Measurements from ENCODE around the gene DAP.
"Not testable (repeated sequence)": the region's sequence is repeated elsewhere in the genome, so short reads cannot be mapped to it uniquely, and the experiment has no call there.

The DAP gene

DNA sequence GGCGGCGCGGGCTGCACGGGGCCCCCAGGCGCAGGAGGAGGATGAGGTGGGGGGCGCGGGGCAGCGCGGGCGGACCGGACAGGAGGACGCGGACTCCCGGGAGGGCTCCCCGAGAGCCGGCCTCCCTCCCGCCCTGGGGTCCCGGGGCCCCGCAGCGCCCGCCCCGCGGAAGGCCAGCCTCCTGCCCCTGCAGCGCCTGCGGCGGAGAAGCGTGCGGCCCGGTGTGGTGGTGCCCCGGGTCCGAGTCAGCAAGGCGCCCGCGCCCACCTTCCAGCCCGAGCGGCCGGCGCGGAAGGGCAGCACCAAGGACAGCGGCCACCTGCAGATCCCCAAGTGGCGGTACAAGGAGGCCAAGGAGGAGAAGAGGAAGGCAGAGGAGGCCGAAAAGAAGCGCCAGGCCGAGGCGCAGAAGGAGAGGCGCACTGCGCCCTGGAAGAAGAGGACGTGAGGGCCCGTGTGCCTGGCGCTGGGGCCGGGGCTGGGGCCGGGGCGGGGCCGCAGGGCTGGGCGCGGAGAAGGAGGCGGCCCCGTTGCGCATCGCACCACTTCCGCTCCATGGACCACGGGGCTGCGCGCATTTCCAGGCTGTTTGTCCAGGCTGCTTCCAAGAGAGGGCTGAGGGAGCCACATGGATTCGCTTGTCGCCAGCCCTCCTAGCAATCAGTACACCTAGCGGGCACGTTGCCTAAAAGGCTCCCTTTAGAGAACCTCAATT, 111.2 kb downstream of the DAP start:
- DNase-seq = no peak

DNA sequence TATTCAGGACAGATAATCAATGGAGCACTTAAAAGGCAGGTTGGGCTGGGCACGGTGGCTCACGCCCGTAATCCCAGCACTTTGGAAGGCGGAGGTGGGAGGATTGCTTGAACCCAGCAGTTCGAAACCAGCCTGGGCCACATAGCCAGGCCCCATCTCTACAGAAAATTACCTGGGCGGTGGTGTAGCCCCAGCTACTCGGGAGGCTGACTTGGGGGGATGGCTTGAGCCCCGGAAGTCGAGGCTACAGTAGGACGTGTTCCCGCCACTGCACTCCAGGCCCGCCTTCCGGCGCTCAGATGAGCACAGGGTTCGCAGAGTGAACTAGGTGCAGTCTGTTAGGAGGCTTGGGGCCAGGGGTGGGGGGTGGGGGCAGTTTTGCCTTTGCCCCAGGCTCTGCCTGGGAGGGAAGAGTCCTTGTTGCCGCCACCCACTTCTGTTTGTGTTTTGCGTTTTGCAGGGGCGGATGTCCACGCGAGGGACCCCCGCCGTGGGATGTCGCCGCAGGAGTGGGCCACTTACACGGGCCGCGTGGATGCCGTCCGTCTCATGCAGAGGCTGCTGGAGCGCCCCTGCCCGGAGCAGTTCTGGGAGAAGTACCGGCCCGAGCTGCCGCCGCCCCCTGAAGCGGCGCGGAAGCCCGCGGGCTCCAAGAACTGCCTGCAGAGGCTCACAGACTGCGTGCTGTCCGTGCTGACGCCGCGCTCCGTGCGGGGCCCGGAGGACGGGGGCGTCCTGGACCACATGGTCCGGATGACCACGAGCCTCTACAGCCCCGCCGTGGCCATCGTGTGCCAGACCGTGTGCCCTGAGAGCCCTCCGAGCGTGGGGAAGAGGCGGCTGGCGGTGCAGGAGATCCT, 112.0 kb downstream of the DAP start:
- no peak for DNase-seq

DNA sequence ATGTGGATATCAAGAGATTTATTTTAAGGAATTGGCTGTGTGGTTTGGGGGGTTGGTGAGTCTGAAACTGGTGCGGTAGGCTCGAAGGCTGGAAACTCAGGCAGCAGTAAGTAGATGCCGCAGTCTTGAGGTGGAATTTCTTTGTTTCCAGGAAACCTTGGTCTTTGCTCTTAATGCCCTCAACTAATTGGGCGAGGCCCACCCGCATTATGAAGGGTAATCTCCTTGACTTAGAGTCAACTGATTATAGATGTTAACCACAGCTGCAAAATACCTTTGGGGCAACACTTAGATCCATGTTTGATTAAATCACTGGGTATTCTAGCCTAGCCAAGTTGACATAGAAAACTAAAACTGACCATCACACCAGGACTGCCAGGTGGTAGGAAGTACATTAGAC, 113.4 kb downstream of the DAP start:
- no peak for DNase-seq

DNA sequence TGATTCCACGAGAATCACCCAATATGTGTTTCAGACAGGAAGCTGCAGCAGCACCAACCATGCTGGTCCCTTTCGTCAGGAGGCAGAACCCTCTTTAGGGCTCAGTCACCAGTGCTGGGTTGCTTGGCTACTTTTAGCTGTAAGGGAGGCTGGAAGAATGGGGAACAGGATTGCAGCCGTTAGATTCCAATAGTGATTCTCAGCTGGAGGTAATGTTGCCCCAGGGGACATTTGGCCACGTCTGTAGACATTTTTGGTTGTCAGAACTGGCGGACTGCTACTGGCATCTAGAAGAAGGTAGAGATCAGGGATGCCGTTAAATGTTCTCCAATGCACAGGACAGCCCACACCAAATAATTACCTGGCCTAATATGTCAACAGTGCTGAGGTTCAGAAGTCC, 115.4 kb downstream of the DAP start:
- DNase-seq = no peak

DNA sequence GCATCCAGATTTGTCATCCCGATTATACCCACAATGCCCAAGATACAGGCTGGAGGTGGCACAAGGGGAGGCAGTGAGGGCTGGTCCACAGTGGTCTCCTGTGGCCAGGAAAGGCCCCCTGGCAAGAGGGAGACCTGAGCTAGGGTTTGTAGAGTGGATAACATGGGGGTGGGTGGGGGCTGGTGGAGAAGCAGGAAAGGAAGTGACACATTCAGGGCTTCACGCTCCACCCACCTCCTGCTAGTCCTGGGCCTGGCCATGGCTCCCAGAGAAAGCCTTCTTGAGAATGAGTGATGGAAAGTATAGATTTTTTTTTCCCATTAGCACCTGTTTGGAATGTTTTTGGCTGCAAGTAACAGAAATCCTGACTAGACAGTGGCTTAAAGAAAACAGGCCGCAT, 115.9 kb downstream of the DAP start:
- no peak for DNase-seq

DNA sequence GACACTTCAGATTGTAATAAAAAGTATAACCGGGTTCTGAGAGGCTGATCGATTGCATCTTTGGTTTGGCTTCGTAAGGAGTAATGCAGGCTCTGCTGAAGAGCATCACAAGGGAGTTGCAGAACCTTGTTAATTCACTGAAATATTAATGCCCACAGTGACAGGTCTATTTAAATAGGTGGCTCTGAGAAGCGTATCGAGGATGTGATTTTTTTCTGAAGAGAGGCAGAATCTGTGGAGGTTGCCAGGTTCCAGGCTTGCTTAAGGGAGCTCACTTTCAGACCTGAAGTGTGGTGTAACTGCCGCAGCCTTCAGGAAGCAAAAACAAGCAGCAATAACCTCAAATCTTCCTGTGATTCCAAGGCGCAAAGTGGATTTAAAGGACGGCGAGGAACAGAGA, 116.8 kb downstream of the DAP start:
- no peak for DNase-seq

DNA sequence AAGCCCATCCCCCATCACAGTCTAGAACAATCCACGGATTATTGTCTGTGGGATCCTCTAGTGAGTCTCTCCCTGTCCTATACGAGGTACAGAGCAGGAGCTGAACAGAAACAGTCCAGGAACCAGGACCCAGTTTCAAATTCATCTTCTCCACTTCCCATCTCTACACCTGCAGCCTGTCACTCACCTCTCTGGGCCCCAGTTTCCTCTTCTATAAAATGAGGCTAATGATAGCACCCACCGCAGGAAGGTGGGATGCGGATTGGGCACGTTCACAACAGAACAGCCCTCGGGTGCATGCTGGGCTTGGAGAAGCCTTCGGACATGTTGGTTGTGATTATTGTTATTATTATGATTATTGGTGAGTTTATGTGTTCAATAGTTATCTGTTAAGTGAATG, 118.7 kb downstream of the DAP start:
- DNase-seq = no peak

DNA sequence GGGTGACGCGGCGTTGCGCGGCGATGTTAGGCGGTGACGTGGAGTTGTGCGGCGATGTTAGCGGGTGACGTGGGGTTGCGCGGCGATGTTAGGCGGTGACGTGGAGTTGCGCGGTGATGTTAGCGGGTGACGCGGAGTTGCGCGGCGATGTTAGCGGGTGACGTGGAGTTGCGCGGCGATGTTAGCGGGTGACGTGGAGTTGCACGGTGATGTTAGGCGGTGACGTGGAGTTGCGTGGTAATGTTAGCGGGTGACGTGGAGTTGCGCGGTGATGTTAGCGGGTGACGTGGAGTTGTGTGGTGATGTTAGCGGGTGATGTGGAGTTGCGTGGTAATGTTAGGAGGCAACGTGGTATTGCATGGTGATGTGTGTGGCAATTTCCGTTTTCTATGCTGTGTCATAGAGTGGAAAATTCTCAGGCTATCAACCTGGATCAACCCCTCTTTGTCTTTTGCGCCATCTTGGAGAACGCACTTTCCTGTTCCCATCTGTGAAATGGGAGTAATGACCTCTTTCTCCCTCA, 121.1 kb downstream of the DAP start:
- DNase-seq = no peak

DNA sequence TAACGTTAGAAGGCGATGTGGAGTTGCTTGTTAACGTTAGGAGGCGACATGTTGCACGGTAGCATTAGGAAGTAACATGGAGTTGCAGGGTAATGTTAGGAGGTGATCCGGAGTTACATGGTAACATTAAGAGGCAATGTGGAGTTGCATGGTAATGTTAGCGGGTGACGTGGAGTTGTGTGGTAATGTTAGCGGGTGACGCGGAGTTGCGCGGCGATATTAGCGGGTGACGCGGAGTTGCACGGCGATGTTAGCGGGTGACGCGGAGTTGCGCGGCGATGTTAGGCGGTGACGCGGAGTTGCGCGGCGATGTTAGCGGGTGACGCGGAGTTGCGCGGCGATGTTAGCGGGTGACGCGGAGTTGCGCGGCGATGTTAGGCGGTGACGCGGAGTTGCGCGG, 122.3 kb downstream of the DAP start:
- DNase-seq = not testable (repeated sequence)

DNA sequence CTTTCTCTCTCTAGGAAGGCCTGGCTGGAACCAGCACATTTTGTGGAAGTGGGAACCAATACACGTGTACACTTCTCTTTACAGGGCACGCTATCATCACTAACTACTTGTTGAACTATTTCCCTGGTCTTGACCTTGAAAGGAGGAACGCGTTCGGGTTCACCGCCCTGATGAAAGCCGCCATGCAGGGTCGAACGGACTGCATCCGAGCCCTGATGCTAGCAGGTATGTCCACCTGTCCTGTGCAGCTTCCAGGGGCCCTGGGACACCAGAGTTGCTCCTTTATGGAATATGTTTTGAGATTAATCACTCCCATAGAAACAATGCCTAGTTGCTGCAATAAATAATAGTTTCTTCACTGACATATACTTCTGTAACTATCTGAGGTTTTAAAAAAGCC, 123.1 kb downstream of the DAP start:
- no peak for DNase-seq

DNA sequence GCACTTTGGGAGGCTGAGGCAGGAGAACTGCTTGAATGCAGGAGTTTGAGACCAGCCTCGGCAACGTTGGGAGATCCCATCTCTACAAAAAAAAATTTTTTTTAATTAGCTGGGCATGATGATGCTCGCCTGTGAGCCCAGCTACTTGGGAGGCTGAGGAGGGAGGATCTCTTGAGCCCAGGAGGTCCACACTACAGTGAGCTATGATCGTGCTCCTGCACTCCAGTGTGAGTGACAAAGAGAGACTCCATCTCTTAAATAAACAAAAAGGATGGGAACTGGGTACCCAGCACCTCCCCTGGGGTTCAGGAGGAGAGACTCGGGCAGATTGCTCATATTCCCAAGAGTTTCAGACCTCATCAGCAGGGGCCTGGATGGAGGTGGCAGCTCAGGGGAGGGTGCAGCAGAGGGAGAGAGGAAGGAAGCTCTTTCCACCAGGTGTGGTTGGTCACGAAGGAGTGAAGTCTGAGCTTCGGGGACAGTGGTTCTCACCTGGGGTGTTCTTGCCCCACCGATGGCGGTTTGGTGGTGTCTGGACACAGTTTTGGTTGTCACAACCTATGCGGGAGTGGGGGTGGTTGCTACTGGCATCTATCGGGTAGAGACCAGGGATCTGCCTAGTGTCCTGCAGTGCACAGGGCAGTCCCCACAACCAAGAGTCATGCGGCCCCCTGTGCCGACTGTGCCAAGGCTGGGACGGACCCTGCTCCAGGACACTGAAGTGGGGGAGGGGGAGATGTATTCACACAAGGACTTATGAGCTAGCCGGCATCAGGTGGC, 124.5 kb downstream of the DAP start:
- DNase-seq = no peak

DNA sequence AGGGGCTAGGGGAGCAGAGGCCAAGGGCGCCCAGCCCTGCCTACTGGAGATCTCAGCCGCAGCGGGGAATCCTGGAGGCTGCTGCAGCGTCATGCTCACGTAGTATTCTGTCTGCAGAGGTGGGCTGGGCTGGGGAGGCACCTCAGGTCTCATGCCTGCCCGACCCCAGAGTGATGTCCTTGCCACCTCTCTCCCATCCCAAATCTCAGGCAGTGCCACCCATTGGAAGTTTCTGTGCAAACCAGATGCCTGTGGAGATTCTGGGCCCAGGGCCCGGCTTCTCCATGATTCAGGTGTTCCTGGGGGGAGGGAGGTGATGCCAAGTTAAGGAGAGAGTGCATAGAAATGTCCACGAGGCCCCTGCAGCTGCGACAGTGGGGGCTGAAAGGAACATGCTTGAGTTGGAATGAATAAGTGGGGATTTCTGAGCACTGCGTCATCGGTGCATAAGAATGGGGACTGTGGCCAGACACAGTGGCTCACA, 125.1 kb downstream of the DAP start:
- no peak for DNase-seq

DNA sequence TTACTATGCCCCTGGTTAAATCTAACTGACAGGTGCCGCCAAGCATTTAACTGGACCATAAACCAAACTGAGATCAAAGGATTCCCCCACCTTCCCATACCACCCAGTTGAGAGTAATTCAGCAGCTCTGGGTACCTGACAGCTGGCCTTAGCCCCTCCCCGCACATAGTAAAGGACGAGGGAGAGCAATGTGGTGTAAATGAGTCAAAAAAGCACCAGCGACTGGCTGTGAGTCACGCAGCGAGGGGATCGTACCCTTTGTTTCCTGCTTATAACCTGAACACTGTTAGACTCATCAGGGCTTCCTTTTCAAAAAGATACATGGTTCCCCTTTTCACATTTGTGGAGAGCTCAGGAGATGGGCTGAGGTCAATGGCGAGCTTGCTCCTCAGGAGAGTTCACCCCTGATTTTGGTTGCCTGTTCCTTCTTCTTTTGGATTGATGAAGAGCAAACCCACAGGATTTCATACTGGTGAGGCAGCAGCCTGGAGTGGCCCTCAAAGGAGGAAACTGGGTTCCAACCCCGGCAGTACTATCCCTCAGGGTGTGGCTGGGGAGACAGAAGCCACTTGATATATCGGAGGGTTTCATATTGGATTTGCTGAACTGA, 125.7 kb downstream of the DAP start:
- no peak for DNase-seq

DNA sequence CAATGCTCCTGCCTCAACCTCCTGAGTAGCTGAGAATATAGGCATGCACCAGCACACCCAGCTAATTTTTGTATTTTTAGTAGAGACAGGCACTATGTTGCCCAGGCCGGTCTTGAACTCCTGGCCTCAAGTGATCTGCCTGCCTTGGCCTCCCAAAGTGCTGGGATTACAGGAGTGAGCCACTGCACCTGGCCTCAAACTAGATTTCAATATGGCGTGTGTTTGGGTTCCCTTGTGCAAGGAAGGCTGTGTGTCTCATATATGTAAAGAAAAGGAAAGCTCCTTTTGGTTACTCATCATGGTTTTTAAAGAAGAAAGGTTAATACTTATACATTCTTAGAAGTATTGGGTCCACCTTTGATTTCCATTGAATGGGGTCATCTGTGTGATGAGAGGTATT, 126.5 kb downstream of the DAP start:
- DNase-seq = no peak

DNA sequence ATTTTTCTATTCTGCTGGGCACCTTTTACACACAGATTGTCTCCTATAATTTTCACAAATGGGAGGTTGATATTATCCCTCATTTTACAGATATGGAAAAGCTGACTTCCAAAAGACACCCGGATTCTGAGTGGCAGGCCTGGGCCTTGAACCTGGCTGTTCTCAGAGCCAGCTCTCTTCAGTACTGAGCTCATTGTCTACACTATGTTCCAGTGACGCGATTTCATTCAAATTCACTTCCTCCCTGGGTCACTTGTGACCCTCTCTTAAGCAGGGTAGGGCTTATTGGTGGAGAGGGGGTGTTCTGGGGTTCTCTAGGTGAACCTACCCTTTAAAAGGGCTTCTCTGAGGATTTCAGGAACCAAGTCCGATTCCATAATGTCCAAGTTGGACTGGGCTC, 127.0 kb downstream of the DAP start:
- no peak for DNase-seq

DNA sequence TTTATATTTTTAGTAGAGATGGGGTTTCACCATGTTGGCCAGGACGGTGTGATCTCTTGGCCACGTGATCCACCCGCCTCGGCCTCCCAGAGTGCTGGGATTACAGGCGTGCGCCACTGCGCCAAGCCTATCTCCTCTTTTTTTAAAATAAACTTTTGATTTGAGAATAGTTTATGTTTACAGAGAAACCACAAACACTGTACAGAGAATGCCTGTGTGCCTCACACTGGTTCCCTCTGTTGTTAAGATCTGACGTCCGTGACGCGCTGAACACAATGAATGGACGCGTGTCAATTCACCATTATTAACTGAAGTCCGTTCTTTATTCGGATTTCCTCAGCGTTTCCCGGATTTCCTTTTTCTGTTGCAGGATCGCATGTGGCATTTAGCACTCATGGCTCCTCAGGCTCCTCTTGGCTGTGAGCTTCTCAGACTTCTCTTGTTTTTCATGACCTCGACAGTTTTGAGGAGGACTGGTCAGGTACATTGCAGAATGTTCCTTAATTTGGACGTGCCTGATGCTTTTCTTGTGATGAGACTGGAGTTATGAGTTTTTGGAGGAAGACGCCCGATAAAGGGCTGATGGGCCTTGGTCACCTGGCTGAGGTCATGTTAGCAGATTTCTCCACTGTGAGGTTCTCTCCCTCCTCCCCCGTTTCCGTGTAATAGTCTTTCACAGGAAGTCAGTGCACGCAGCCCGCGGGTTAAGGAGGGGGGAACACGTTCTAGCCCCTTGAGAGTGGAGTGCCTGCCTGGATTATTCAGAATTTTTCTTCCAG, 127.6 kb downstream of the DAP start:
- DNase-seq = no peak

DNA sequence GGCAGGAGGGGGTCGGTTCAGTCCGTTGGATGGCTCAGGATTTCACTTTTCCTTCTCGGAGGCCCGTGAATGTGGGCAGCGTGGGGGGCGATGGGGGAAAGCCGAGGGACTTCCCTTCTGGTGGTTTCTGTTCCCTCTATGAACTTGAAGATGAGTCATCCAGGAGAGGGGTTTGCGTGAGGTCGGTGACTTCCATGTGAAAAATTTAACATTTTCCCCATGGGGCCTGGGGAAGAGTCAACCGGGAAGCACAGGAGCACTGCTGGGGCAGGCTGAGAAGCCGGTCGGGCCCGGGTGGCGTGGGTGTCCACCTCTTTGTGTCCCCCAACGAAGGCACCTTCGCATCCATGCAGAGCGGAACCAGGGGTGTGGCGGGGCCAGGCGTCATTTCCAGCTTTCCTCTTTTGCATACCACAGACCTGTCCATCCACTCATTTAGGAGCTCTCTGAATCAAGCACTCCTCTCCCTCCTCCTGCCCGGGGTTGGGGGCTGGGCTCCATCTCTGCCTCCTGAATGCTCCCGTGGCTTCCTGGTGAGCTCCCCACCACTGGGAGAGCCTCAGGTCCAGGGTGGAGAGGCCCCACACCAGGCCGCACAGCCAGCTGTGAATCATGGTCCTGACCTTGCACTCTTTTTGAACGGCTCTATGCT, 128.8 kb downstream of the DAP start:
- DNase-seq = no peak

DNA sequence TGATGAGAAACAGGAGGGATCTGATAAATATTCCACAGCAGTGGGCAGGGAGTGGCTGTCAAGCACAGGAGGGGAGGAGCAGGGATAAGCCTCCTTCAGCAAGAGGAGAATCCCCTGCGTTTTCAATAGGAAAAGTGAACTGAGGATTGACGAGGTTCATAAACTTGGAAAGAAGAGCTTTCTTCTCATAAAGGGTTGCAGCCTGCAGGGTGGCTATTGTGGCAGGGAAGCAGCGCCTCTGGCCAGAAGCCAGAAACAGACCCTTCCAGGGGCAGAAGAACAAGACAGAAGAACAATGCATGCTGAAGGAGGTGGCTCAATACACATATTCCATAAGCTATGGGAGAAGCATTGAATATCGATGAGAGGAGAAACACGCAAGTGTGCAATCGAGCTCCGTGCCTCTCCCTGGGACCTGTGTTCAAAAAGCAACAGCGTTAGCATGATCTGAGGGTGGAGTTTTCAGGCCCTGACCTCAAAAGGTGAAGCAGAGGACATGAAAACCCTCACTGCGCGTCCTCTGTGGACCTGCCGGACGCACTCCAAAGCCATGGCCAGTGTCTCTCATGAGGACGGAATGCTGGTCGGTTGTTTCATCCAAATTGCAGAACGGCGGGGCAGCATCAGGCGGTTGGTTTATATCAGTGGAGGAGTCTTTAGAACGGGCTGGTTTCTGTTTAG, 129.6 kb downstream of the DAP start:
- DNase-seq = no peak

DNA sequence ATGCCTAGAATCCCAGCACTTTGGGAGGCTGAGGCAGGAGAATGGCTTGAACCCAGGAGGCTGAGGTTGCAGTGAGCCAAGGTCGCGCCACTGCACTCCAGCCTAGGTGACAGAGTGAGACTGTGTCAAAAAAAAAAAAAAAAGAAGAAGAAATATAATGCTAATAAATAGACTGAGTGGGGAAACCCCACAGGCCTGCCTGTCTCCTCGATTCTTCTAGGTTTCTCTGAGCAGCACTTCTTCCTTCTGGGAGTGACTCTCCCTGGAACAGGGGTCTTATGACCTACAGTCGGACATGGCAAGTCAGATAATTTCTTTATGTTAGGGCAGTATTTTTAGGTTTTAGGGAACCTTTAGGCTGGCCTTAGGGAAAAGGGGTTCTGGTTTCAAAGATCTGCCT, 130.3 kb downstream of the DAP start:
- DNase-seq = not testable (repeated sequence)

DNA sequence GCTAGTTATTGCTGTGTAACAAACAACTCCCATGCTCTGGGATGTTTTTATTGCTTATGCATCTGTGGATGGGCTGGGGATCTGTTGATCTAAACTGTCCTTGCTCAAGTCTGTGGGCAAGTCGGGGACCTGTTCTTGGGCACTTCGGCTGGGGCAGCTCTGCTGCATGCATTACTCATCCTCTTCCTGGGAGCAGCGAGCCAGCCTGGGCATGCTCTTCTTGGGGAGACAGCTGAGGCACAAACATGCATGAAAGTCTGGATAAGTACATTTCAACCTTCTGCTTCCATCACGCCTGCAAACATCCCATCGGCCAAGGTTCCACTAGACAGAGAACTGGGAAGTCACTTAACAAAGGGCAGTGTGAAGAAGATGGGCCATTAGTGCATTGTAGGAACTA, 130.9 kb downstream of the DAP start:
- DNase-seq = no peak

DNA sequence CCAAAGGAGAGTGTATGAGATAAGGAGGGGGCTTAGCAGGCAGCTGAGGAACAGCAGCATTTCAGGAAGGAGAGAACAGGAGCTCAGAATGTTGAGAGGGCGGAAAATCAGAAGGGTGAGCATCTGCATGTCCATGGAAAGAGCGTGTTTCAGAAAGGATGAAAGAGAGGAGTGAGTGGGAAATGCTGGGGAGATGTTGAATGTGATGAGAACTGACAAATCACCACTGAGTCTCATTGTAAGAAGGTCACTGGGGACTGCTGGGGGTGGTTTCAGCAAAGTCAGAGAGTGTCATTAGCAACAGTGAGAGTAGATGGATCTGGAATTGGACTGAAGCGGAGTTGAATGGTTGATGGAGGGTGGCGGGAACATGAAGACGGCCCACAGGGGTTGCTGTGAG, 131.4 kb downstream of the DAP start:
- DNase-seq = no peak

Measured in NCI-H524 (cell line).